Measurements from ENCODE around the gene ARL4D.

DNA sequence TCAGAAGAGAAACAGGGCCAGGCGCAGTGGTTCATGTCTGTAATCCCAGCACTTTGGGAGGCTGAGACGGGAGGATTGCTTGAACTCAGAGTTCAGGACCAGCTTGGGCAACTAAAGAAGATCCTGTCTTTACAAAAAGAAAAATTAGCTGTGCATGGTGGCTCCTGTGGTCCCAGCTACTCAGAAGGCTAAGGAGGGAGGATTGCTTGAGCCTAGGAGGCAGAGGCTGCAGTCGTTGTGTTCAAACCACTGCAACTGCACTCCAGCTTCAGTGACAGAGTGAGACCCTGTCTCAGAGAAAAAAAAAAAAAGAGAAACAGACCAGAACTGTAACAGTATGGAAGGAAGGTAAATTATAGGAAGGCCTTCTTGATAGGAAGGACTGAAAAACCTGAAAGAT, 10.3 kb downstream of the ARL4D start:
- TF ChIP-seq CTCF (IDR thresholded peaks at IDR 0.05; ENCODE audit: low read length), result no peak
- no peak for TF ChIP-seq EZH2 (IDR thresholded peaks at IDR 0.05; ENCODE audit: borderline replicate concordance, low read length)
